GM12878 (cell line): Measurements from ENCODE around the gene TANC1. TPM values are rescaled to one million over a fixed set of nuclear protein-coding genes. Genes with fewer than 3 reads are reported as not detected.
A peak's percentile ranks its signal among the peaks of the same experiment; 100 is the strongest.

Experiments used
- ATAC-seq: fragments of 200-7000 bp; cut with Tn5 transposase; 3 replicates; pipeline ENCODE4 v1.9.1; 2020; ENCODE audit warnings: mild to moderate bottlenecking, moderate library complexity
- BruUV-seq: library from RNA; stranded (reverse); fragments of 400-500 nt; replicated peaks from 2 replicates; lab custom pipeline; 2021; lab: Mats Ljungman, UMichigan
- CTCF ChIA-PET: fragments of 300-600 bp; sonication (Branson Sonifier 250); formaldehyde crosslinking; extraction: SDS; loops from one replicate; lab custom pipeline; 2021; ENCODE audit warnings: inconsistent platforms; lab: Yijun Ruan, JAX
- POLR2A ChIA-PET: fragments of 350-600 bp; formaldehyde crosslinking; extraction: SDS; loops from one replicate; lab custom pipeline; 2021; ENCODE audit warnings: inconsistent platforms; lab: Charles Lee
- RAD21 ChIA-PET: fragments of 300-600 bp; sonication (Branson Sonifier 250); formaldehyde crosslinking; loops from one replicate; lab custom pipeline; 2023; ENCODE audit warnings: antibody characterized with exemption; ENCODE audit not compliant: unreplicated experiment; lab: Charles Lee
- SMC1A ChIA-PET: fragments of 300-600 bp; sonication (Branson Sonifier 250); formaldehyde crosslinking; loops from one replicate; lab custom pipeline; 2023; ENCODE audit not compliant: unreplicated experiment, uncharacterized antibody; lab: Charles Lee
- DNase-seq: peaks from one replicate; pipeline ENCODE4 v3.0.0-alpha.2; 2011; ENCODE audit warnings: low read depth, low spot score
- FAIRE-seq: peaks from 3 replicates; lab custom pipeline; 2011; peaks lifted over from hg19 to GRCh38; lab: Jason Lieb, UNC
- H2AFZ ChIP-seq: 2 replicates; pipeline ENCODE4 v1.6.0; 2011; ENCODE audit warnings: low read depth, low read length, control low read depth; ENCODE audit not compliant: control insufficient read depth
- H3K27ac ChIP-seq: 2 replicates; pipeline ENCODE4 v1.5.1; 2011; ENCODE audit warnings: control low read depth; ENCODE audit not compliant: control insufficient read depth, insufficient read depth
- H3K27me3 ChIP-seq, 2 experiments: replicated peaks in 1 of 2; 2 replicates each; pipeline versions ENCODE4 v1.6.0 to v1.6.1; 2011; ENCODE audit warnings: low read length in 1 of 2; ENCODE audit not compliant: control insufficient read depth in 2 of 2, insufficient read depth in 2 of 2
- H3K36me3 ChIP-seq, 2 experiments: 2 replicates each; pipeline ENCODE4 v1.5.1; 2011; ENCODE audit warnings: low read length in 1 of 2; ENCODE audit not compliant: control insufficient read depth in 2 of 2, insufficient read depth in 2 of 2
- H3K4me1 ChIP-seq: 2 replicates; pipeline ENCODE4 v1.6.1; 2011; ENCODE audit warnings: mild to moderate bottlenecking, low read length, moderate library complexity, mixed read lengths; ENCODE audit not compliant: control insufficient read depth, insufficient read depth
- H3K4me2 ChIP-seq: 2 replicates; pipeline ENCODE4 v1.6.0; 2011; ENCODE audit warnings: control low read depth; ENCODE audit not compliant: control insufficient read depth, insufficient read depth
- H3K4me3 ChIP-seq: fragments of 200-600 bp; sonication (generic); 2 replicates; pipeline ENCODE4 v1.5.1; 2016
- H3K79me2 ChIP-seq: 2 replicates; pipeline ENCODE4 v1.6.0; 2011; ENCODE audit warnings: low read length; ENCODE audit not compliant: control insufficient read depth, insufficient read depth
- H3K9ac ChIP-seq: 2 replicates; pipeline ENCODE4 v1.8.0; 2011; ENCODE audit warnings: low read length, control low read depth, mixed read lengths; ENCODE audit not compliant: control insufficient read depth, insufficient read depth
- H3K9me3 ChIP-seq: replicated peaks from 3 replicates; pipeline ENCODE4 v1.5.1; 2011; ENCODE audit warnings: mild to moderate bottlenecking, low read length; ENCODE audit not compliant: control insufficient read depth, insufficient read depth
- H4K20me1 ChIP-seq: 2 replicates; pipeline ENCODE4 v1.6.0; 2011; ENCODE audit not compliant: control insufficient read depth, insufficient read depth
- DPF2 ChIP-seq: fragments of 450-650 bp; IDR thresholded peaks from 2 replicates; pipeline ENCODE4 v1.6.1; 2017; ENCODE audit warnings: mild to moderate bottlenecking
- HCFC1 ChIP-seq: fragments of 150-350 bp; IDR thresholded peaks from 2 replicates; pipeline ENCODE4 v1.6.1; 2014; ENCODE audit warnings: low read length
- IKZF2 ChIP-seq, 2 experiments: fragments of 450-650 bp; IDR thresholded peaks; 2 replicates each; pipeline ENCODE4 v1.6.1; 2017; ENCODE audit warnings: mild to moderate bottlenecking in 2 of 2, moderate library complexity in 2 of 2
- KAT2A ChIP-seq: conservative IDR thresholded peaks from 2 replicates; pipeline ENCODE4 v1.6.1; 2011; ENCODE audit warnings: low read depth, low read length; ENCODE audit not compliant: control insufficient read depth
- NRF1 ChIP-seq: conservative IDR thresholded peaks from 2 replicates; pipeline ENCODE4 v1.6.1; 2011; ENCODE audit warnings: mild to moderate bottlenecking, low read depth, low read length, improper control_type of control experiment
- SIX5 ChIP-seq: IDR thresholded peaks from 2 replicates; pipeline ENCODE4 v1.6.1; 2011; ENCODE audit warnings: mild to moderate bottlenecking, low read depth, low read length, moderate library complexity; ENCODE audit not compliant: severe bottlenecking
- WGBS: methylation state at CpG from one replicate; pipeline ENCODE4 v1.1.6; 2016; ENCODE audit warnings: low lambda C conversion rate; ENCODE audit not compliant: insufficient replicate concordance, insufficient coverage; ENCODE audit errors: missing lambda C conversion rate; 5-methylcytosine and 5-hydroxymethylcytosine counted together
- in situ Hi-C: fragments of 300-500 bp; cut with MboI; formaldehyde crosslinking; loops from 9 replicates; pipeline ENCODE4 v1.14.3; 2018; ENCODE audit warnings: mixed read lengths
- intact Hi-C: fragments of 100-400 bp; cut with micrococcal nuclease; formaldehyde crosslinking; loops from one replicate; pipeline ENCODE4 v1.14.2; 2022; ENCODE audit not compliant: unreplicated experiment
- polyA plus RNA-seq, 11 experiments: library from polyadenylated mRNA; depleted of rRNA in 4 of 11; unstranded in 6 of 11; stranded (reverse) in 5 of 11; fragments of >200 nt; fragmentation: Nextera tagmentation in 4 of 11; fragmentation: Illumina TruSeq in 1 of 11; extraction: Ambion mirVana in 4 of 11; extraction: Trizol in 1 of 11; gene quantifications; 1 replicate in 1 of 11; 2 replicates in 10 of 11; pipeline versions ENCODE4 v1.2.1 to v1.2.3, GENCODE V29; 2011 to 2016; ENCODE audit warnings: inconsistent platforms in 2 of 11, missing spikeins in 2 of 11, low read depth in 1 of 11
- total RNA-seq, 4 experiments: library from RNA; depleted of rRNA in 3 of 4; stranded (reverse); fragments of >200 nt in 3 of 4; fragmentation: Illumina TruSeq in 1 of 4; extraction: Trizol in 1 of 4; gene quantifications; 2 replicates each; pipeline versions ENCODE4 v1.2.1 to v1.2.3, GENCODE V29; 2013 to 2021
- TF ChIP-seq, protein P1 (sequence below), 3 experiments: IDR thresholded peaks in 2 of 3; conservative IDR thresholded peaks in 1 of 3; 2 replicates each; pipeline ENCODE4 v1.5.1; 2011; ENCODE audit warnings: low read depth in 3 of 3, low read length in 3 of 3, mild to moderate bottlenecking in 3 of 3, control low read depth in 2 of 3, moderate library complexity in 2 of 3, inconsistent platforms in 1 of 3, mixed read lengths in 1 of 3; ENCODE audit not compliant: control insufficient read depth in 2 of 3, insufficient read depth in 1 of 3; ENCODE audit errors: extremely low read depth in 1 of 3
- TF ChIP-seq, protein P2 (sequence below): fragments of 450-650 bp; IDR thresholded peaks from 2 replicates; pipeline ENCODE4 v1.6.1; 2017; ENCODE audit warnings: mild to moderate bottlenecking, moderate library complexity

TANC1 gene
- total and polyA plus RNA-seq, 10 of the 15 experiments (the other 5 are each of a cell fraction or from before 2014, with no cell fraction given), result 0.05 to 5.0 (median 0.34) TPM

DNA sequence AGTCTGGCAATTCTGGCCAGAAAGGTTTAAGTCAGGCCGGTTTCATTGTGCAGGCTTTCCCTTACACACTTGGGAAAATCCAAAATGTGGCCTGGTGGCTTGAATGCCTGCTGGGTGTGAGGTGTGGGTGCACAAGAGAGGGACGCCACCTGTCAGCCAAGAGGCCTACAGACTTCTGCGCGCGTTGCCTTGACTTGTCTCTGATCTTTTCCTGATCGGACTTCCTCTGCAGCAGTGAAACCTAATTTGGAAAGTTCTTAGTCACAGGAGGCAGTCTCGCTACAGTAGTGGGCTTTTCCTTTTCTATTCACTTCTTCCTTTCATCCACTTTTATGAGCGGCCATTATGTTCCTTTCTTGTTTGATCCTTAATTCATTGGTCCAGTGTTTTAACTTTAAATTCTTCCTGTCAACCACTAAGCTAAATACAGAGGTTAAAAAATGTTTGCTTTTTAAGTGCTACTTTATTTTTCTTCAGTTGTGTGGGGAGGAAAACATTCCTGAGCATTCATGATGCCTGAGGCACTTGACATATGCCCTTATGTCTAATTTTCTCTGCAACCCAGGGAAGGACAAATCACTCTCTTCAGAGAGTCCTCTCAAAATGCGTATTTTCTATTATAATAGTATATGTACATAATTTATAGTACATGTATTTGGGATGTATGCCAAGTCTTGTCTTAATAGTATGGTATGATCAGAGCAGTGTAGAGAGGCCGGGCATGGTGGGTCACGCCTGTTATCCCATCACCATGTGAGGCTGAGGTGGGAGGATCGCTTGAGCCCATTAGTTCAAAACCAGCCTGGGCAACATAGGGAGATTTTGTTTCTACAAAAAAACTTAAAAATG lies 189.1 kb downstream of the TANC1 start:
- SMC1A ChIA-PET, result no interaction called here
- Histone ChIP-seq H3K4me1 (0 out of 2 replicates have a peak, but pooled peaks cover 6% of the 10 kb centered on the region), H4K20me1 (no peaks in the 10 kb centered on the region), H3K9ac (no peak overlapping the region), H2AFZ (no peak overlapping the region), H3K4me3 (no peak overlapping the region), H3K27me3 (no peaks in the 10 kb centered on the region), H3K27ac (no peak overlapping the region), H3K4me2 (no peak overlapping the region), H3K36me3 (no peaks in the 10 kb centered on the region), H3K79me2 (no peaks in the 10 kb centered on the region), H3K9me3 (no peaks in the 10 kb centered on the region)
- in situ Hi-C loops, result no loop called here
- peak; percentile 4 for DNase-seq
- POLR2A ChIA-PET, result no interaction called here
- CTCF ChIA-PET, result interaction anchor here (1.6 kb wide), 1 partner anchor 18 kb away, joined by 3 read pairs; no protein-coding TSS in a partner anchor
- intact Hi-C loops, result no loop called here
- RAD21 ChIA-PET, result no interaction called here
- BruUV-seq, result no TSS peak
- 67% methylated on average over 12 of the region's 12 CpGs for WGBS
- peak; percentile 57 for FAIRE-seq
- peak; percentile 69 for ATAC-seq
- TF ChIP-seq, protein P1, sequence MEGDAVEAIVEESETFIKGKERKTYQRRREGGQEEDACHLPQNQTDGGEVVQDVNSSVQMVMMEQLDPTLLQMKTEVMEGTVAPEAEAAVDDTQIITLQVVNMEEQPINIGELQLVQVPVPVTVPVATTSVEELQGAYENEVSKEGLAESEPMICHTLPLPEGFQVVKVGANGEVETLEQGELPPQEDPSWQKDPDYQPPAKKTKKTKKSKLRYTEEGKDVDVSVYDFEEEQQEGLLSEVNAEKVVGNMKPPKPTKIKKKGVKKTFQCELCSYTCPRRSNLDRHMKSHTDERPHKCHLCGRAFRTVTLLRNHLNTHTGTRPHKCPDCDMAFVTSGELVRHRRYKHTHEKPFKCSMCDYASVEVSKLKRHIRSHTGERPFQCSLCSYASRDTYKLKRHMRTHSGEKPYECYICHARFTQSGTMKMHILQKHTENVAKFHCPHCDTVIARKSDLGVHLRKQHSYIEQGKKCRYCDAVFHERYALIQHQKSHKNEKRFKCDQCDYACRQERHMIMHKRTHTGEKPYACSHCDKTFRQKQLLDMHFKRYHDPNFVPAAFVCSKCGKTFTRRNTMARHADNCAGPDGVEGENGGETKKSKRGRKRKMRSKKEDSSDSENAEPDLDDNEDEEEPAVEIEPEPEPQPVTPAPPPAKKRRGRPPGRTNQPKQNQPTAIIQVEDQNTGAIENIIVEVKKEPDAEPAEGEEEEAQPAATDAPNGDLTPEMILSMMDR (IDR thresholded peaks at IDR 0.05 in 2 of 3, conservative IDR thresholded peaks at IDR 0.05 in 1 of 3; ENCODE audit: control insufficient read depth in 2 of 3, extremely low read depth in 1 of 3, insufficient read depth in 1 of 3, low read depth in 3 of 3, low read length in 3 of 3), result peak in 1 of 3 experiments; percentile 5; a peak in 1 of 6 replicates
- no peak for TF ChIP-seq HCFC1
- TF ChIP-seq, all 136 proteins: peak for 1

DNA sequence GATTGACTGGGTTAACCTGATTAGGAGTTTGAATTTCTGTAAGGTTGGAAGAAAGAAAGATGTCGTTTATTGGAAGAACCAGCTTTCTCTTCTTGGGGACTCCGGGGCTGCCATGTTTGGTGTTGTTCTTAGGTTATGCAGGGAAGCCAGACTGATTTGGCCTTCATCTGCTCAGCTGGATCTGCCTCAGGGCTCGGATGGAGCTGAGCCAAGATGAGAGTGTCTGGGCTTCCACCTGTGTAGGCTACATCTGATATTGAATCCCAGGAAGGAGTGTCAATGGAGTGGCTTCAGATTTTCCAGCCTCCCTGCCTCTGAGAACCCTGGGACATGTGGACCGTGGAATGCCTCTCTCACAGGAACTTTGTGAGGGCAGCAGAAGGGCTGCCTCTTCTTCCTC lies 192.0 kb downstream of the TANC1 start:
- CTCF ChIA-PET, result no interaction called here
- BruUV-seq, result no TSS peak
- TF ChIP-seq IKZF2 (IDR thresholded peaks at IDR 0.05), result no peak
- TF ChIP-seq NRF1, result no peak
- no peak for TF ChIP-seq HCFC1
- TF ChIP-seq, protein P2, sequence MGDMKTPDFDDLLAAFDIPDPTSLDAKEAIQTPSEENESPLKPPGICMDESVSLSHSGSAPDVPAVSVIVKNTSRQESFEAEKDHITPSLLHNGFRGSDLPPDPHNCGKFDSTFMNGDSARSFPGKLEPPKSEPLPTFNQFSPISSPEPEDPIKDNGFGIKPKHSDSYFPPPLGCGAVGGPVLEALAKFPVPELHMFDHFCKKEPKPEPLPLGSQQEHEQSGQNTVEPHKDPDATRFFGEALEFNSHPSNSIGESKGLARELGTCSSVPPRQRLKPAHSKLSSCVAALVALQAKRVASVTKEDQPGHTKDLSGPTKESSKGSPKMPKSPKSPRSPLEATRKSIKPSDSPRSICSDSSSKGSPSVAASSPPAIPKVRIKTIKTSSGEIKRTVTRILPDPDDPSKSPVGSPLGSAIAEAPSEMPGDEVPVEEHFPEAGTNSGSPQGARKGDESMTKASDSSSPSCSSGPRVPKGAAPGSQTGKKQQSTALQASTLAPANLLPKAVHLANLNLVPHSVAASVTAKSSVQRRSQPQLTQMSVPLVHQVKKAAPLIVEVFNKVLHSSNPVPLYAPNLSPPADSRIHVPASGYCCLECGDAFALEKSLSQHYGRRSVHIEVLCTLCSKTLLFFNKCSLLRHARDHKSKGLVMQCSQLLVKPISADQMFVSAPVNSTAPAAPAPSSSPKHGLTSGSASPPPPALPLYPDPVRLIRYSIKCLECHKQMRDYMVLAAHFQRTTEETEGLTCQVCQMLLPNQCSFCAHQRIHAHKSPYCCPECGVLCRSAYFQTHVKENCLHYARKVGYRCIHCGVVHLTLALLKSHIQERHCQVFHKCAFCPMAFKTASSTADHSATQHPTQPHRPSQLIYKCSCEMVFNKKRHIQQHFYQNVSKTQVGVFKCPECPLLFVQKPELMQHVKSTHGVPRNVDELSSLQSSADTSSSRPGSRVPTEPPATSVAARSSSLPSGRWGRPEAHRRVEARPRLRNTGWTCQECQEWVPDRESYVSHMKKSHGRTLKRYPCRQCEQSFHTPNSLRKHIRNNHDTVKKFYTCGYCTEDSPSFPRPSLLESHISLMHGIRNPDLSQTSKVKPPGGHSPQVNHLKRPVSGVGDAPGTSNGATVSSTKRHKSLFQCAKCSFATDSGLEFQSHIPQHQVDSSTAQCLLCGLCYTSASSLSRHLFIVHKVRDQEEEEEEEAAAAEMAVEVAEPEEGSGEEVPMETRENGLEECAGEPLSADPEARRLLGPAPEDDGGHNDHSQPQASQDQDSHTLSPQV, result no peak
- no peak for TF ChIP-seq SIX5
- TF ChIP-seq DPF2, result no peak
- no peak for TF ChIP-seq KAT2A

More for the DNA sequence above, 192.0 kb downstream of the TANC1 start:
- ChIA-PET SMC1A (interaction anchor here (0.9 kb wide), 1 partner anchor 22 kb away, joined by 5 read pairs; no protein-coding TSS in a partner anchor), POLR2A (no interaction called here), RAD21 (no interaction called here)
- Histone ChIP-seq H2AFZ (no peak overlapping the region), H3K4me1 (0 out of 2 replicates have a peak, but pooled peaks cover 6% of the 10 kb centered on the region), H3K9me3 (no peaks in the 10 kb centered on the region), H3K4me3 (no peak overlapping the region), H3K27ac (no peak overlapping the region), H3K9ac (no peak overlapping the region), H3K27me3 (no peaks in the 10 kb centered on the region), H3K4me2 (no peak overlapping the region), H3K36me3 (no peaks in the 10 kb centered on the region), H3K79me2 (no peaks in the 10 kb centered on the region), H4K20me1 (no peaks in the 10 kb centered on the region)
- ATAC-seq (no peak), DNase-seq (no peak), FAIRE-seq (no peak)
- in situ Hi-C loops (no loop called here), intact Hi-C loops (no loop called here)
- 67% methylated on average over 4 of the region's 4 CpGs for WGBS
